SW 1271 (cell line): ENCODE results near the gene PNPLA8.
A peak's percentile ranks its signal among the peaks of the same experiment; 100 is the strongest.
"Not testable (repeated sequence)": the region's sequence is repeated elsewhere in the genome, so short reads cannot be mapped to it uniquely, and the experiment has no call there.

ENCODE experiments used
- DNase-seq, 2 experiments: peaks; one replicate each; lab custom pipeline; 2025; lab: John Stamatoyannopoulos, UW

Gene PNPLA8

DNA sequence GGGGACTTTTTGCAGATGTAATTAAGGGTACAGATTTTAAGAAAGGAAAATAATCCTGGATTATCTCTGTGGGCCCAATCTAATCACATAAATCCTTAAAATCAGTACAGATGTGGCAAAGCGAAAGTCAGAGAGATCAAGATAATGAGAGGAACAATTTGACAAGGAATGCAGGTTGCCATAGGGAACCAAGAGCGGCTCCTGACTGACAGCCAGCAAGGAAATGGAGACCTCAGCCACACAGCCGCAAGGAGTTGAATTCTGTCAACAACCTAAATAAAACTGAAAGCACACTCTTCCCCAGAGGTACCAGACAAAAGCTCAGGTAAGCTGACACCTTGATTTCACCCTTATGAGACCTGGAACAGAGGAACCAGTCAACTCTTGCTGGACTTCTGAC lies 3.4 kb upstream of the PNPLA8 start:
- no peak for DNase-seq

GRCh38 chr7:108528183-108528712 lies 2.3 kb upstream of the PNPLA8 start:
- no peak for DNase-seq

DNA sequence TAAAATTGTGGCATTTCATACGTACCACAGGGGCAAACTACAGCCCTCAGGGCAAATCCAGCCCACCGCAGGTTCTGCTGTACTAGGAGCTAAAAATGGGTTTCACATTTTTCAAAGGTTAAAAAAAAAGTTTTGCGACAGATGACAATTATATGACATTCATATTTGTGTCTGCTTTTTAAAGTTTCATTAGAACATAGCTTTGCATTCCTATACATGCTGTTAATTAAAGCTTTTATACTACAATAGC lies 758 bp upstream of the PNPLA8 start:
- DNase-seq: no peak

- peak; percentile 85 to 92 for DNase-seq
Measured at GRCh38 chr7:108525327-108525984, 479 bp downstream of the PNPLA8 start.

DNA sequence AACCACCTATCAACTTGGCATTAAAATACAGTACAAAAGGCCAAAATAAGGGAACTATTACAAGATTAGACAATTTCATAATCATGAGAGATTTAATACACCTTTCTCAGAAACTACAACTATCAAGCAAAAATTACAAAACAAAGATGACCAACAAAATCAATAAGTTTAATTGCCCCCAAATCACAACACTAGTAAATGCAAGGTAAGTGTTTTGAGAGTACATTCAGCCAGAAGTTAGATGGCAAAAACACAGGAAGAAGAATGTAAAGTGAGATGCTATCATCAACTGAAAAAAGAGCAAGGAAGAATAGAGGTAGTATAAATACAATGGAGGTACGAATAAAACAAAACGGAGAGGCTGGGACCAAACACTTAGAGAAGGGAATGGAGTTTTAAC lies 3.2 kb downstream of the PNPLA8 start:
- DNase-seq: no peak

DNA sequence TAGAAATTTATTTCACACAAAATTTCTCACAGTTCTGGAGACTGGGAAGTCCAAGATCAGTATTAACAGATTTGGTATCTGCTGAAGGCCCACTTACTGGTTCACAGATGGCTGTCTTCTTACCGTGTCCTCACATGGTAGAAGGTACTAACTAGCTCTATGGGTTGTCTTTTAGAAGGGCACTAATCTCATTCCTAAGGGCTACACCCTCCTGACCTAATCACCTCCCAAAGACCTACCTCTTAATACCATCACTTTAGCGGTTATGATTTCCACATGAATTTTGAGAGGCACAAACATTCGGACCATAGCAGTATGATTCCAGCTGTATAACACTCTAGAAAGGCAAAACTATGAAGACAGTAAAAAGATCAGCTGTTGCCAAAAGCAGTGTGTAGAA lies 8.0 kb downstream of the PNPLA8 start:
- no peak for DNase-seq

- no peak for DNase-seq
Measured at GRCh38 chr7:108515630-108516029, 10.3 kb downstream of the PNPLA8 start.

DNA sequence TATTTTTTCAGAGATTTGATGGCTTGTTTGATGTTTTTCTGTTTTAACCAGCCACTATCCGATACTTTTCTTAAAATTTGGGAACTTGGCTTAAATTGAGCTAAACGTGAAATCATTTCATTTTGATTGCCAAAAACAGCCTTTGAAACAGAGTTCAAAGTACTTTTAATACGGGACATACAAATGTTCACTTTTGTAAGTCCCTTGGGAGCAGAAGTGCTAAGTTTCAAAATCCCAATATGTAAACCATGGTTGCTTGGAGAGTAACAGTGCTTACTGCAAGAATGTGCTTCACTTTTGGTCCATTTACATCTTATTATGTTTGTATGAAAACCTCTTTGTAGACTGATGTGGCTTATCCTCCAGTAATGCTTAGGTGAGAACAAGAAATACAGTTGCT lies 10.9 kb downstream of the PNPLA8 start:
- no peak for DNase-seq

- no peak for DNase-seq
Measured at GRCh38 chr7:108511939-108512338, 14.0 kb downstream of the PNPLA8 start.

- not testable (repeated sequence) for DNase-seq
Measured at GRCh38 chr7:108504576-108504975, 21.4 kb downstream of the PNPLA8 start.

DNA sequence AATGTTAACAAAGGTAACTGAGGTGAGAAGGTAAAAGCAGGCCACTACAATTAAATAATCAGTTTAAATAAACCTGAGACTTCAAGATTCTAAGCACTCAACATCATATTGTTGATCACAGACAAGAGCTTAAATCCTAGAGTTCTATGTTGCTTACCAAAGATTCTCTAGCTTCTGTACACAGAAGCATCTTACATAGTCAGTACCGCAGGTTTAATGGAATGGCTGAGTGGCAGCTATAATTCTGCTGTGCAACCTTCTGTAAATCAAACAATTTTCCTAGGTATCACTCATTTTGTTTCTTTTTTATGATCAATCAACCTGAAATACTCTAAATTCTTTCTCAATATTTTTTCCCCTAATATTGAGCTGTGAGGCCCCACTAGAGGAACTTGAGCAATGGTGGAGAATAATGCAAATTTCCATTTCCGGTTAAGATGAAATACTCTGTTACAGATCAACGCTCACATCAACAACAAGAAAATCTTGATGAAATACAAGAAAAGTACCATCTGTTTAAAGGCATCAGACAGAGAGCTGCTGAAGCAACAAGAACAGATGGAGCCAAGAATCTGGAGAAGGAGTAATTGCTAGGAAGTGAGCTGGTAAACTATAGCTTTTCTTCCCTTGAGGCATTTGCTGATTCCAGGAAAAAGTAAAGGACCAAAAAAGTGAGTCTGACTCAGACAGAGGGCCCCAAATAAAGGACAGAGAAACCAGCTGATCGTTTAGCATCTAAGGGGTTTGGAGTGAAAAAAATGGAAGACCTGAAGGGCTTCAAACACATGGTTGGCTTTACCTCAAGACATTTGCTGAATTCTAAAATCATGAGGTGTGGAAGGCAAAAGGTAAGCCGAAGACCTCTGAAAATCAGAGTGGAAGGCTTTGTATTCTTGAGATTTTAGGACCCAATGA lies 22.6 kb downstream of the PNPLA8 start:
- DNase-seq: no peak

DNA sequence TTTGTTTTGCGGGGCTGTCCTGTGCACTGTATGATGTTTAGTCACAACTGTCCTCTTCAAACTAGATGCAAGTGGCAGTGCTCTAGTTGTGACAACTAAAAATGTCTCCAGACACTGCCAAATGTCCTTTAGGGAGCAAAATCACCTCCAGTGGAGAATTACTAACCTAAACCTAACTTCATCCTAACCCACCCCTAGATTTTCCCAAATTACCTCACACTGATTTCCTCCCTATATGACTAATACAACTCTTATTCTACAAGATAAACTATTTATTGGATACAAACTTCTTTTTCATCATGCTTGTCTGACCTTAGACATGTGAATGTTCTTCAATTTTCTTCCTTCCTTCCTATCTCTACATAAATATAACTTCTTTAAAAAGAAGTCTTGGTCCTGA lies 26.4 kb downstream of the PNPLA8 start:
- no peak for DNase-seq

DNA sequence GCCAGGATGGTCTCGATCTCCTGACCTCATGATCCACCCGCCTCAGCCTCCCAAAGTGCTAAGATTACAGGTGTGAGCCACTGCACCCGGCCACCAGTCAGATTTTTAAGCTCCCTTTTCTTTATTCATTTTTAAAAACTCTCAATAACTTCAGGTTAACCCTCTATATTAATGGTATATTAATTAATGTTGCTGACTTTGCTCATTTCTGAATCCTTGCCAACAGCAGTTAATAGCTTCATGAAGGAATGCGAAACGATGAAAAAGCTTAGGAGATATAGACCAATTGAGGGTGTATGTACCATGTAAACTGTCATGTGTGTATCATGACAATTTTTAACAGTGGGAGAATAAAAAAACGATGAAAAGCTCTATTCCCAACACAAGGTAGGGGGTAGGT lies 27.5 kb downstream of the PNPLA8 start:
- no peak for DNase-seq

DNA sequence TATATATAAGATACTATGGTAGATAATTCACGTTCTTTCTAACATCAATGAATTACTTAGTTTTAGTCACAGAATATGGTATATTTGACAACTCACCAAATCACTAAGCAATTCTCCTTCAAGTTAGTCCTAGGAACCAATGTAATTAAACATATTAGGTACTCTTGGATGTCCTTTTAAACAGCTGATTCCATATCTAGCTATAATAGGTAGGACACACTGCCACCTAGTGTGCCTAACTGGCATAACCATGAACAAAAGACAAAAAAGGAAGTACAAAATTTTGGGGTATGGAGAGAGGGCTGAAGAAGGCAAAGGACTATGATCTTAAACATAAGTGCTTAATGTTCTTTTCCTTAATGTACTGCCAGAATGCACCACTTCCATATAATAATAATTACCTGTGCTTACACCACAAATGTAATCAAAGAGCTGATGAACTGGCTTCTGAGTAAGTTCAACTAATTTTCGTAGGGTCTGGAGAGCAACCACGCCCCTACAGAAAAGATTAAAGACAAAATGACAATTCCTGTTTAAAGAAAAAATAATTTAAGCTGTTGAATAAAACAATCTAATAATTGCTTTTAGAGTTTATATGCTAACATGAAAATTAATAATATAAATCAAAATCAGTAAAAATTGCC lies 28.7 kb downstream of the PNPLA8 start:
- peak; percentile 14 to 51 for DNase-seq

DNA sequence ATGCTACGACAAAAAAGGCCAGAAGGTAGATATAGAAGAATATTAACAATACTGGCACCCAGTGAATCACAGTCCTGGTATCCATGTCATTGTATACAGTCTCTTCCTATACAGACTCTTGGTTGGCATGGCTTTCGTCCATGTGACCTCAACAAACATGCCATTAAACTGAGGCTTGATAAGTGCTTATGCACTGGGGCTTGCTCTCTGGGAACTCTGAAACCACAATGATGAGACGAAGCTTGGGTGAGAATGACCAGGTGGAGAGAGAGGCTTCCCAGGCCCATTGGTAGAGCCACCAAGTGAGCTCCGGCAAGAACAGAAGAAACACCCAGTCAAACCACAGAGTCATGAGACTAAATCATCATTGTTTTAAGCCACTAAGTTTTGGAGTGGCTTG lies 33.2 kb downstream of the PNPLA8 start:
- DNase-seq: no peak

- DNase-seq: no peak
Measured at GRCh38 chr7:108488768-108489538, 37.0 kb downstream of the PNPLA8 start.

GRCh38 chr7:108487646-108488045 lies 38.3 kb downstream of the PNPLA8 start:
- DNase-seq: no peak

- no peak for DNase-seq
Measured at GRCh38 chr7:108486291-108486966, 39.5 kb downstream of the PNPLA8 start.

- DNase-seq: no peak
Measured at GRCh38 chr7:108484137-108484536, 41.8 kb downstream of the PNPLA8 start.

- DNase-seq: no peak
Measured at GRCh38 chr7:108480311-108480710, 45.6 kb downstream of the PNPLA8 start.

- no peak for DNase-seq
Measured at GRCh38 chr7:108479751-108480150, 46.2 kb downstream of the PNPLA8 start.

GRCh38 chr7:108479118-108479517 lies 46.8 kb downstream of the PNPLA8 start:
- no peak for DNase-seq
